Fibroblast of the conjunctiva (primary cell): ENCODE measurements around the gene FIZ1.

Experiments used
- DNase-seq: peaks from one replicate; pipeline ENCODE4 v3.0.0-alpha.2; 2010; ENCODE audit warnings: low read depth

Gene FIZ1, protein sequence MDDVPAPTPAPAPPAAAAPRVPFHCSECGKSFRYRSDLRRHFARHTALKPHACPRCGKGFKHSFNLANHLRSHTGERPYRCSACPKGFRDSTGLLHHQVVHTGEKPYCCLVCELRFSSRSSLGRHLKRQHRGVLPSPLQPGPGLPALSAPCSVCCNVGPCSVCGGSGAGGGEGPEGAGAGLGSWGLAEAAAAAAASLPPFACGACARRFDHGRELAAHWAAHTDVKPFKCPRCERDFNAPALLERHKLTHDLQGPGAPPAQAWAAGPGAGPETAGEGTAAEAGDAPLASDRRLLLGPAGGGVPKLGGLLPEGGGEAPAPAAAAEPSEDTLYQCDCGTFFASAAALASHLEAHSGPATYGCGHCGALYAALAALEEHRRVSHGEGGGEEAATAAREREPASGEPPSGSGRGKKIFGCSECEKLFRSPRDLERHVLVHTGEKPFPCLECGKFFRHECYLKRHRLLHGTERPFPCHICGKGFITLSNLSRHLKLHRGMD

GRCh38 chr19:55599468-55599841 lies at the start of gene FIZ1:
FIZ1 (minus strand) TSS chr19:55599517; CDS start chr19:55597865, 1,652 bp downstream.
- DNase-seq, result peak; percentile 98

DNA sequence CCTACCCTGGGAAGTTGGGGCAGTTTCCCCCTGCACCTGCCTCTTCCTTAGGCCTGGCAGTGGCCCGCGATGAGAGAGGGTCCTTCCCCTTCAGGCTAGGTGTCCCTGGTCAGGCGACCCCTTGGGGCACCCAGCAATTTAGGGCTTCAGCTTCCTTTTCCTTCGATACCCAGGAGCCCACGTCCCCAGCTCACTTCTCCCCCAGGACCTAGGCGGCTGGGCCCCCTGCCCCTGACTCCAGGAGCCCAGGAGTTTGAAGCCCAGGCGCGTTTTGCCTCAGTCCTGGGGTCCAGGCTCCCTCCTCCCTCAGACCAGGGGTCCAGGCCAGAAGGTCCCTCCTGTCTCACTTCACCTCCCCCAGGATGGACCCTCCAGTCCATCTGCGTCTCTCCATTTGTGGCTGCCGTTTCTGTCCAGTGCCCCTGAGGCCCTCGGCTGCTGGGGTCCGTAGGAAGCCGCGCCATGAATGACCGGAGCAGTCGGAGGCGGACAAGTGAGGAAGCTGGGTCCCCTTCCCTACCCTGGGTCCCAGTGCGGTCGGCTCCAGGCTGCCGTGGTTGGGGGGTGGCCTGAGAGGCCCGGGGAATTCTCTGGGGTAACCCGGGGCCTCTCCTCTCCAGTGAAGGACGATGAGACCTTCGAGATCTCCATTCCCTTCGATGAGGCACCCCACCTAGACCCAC lies 49.4 kb upstream of the FIZ1 start:
- DNase-seq, result no peak

DNA sequence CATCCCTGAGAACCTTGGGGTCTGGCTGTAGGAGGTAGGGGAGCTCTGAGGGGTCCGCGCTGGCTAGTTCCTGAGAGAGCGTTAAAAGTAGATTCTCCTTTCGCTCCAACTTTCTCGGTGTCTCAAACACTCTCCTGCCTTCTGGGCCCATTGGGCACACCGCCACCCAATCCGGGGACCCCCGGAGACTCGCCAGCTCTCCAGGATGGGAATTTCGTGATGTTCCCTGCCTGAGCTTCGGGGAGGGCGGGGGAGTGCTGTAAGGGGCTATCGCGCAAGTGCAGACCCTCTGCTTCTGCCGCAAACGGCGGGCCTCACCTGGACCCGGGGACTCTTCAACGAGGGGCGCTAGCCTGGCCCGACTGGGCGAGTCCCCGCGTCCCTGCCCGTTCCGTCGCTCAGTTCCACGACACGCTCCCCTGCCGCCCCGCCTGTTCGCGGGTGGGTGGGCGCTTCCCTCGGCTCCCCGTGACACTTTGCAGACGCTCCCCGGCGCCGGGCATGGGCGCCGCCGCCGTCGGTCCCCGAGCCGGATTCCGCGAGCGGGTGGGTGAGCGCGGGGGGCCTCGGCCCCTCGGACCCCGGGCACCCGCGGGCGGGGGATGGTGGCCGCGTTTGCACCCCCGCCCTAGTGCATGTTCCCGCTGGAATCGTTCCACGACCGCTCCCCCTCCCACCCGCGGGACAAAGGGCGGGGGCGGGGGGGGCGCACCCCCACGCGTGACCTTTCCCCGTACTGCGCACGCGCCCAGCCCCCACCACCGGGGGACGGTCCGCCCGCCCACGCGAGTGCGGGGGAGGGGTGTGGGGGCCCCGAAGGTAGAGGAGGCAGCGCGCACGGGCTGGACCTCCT lies 48.6 kb upstream of the FIZ1 start, which contains the start of gene CCDC106:
Gene CCDC106, plus strand, starts transcription at position 481 of the 853 bp plus-strand sequence. CDS start 835 bp downstream, outside the sequence.
- DNase-seq, result peak; percentile 27

GRCh38 chr19:55646889-55647731 lies 47.8 kb upstream of the FIZ1 start:
- no peak for DNase-seq

- DNase-seq, result no peak
Measured at GRCh38 chr19:55645512-55645881, 46.2 kb upstream of the FIZ1 start.

DNA sequence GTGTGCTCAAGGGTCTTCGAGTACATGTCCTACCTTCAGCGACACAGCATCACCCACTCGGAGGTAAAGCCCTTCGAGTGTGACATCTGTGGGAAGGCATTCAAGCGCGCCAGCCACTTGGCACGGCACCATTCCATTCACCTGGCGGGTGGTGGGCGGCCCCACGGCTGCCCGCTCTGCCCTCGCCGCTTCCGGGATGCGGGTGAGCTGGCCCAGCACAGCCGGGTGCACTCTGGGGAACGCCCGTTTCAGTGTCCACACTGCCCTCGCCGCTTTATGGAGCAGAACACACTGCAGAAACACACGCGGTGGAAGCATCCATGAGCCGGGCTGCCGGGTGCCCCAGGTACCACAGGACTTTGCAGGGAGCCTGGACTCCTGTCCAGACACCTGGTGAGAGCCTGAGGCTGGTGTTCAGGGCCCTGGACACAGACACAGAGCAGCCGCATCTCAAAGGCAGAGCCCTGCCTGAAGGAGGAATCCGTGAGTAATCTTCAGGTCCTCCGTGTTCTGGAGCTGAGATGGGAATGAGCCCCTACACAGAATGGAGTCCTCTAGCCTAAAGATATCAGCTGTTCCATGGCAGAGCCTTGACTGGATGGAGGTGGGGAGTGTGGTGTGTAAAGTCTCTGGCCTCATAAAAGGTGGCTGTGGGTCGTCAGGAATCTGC lies 45.7 kb upstream of the FIZ1 start:
- no peak for DNase-seq

DNA sequence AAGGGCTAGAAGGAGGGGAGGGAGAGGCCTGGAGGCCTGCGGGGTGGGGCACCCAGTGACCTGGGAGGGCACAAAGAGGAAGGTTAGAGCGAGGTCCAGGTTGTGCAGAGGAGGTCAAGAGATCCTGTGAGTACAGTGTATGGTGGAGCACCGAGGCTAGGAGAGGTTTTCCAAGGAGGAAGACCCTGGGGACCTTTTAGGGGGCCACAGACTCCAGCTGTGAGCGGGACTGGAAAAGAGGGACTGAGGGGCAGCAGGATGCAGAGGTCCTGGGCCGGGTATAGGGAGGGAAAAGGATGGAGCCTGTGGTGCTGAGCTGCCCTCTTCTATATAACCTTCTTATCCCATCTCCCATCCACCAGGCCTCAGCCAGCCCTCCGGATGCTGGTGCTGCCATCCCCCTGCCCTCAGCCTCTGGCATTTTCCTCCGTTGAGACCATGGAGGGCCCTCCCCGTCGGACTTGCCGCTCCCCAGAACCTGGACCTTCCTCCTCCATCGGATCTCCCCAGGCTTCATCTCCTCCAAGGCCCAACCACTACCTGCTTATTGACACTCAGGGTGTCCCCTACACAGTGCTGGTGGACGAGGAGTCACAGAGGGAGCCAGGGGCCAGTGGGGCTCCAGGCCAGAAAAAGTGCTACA lies 45.0 kb upstream of the FIZ1 start:
- DNase-seq, result no peak

DNA sequence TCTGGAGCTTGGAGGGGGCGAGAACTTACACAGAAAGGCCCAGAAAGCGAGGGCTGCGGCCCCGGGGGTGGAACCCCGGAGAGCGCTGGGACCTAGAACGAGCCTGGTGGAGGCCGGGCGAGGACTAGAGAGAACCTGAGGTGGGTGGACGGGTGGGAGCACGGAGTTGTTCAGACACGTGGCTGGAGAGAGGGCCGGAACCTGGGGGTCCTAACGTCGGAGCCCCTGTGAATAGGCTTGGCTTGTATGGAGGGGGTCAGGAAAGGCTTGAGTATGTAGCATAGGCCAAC lies 44.5 kb upstream of the FIZ1 start:
- no peak for DNase-seq

GRCh38 chr19:55643003-55643886 lies 43.9 kb upstream of the FIZ1 start, which contains the start of gene ZNF581:
ZNF581 (plus strand) TSS chr19:55643649; CDS start chr19:55644572, 923 bp downstream.
- DNase-seq, result no peak

GRCh38 chr19:55642153-55643002 lies 43.1 kb upstream of the FIZ1 start:
- DNase-seq, result no peak

DNA sequence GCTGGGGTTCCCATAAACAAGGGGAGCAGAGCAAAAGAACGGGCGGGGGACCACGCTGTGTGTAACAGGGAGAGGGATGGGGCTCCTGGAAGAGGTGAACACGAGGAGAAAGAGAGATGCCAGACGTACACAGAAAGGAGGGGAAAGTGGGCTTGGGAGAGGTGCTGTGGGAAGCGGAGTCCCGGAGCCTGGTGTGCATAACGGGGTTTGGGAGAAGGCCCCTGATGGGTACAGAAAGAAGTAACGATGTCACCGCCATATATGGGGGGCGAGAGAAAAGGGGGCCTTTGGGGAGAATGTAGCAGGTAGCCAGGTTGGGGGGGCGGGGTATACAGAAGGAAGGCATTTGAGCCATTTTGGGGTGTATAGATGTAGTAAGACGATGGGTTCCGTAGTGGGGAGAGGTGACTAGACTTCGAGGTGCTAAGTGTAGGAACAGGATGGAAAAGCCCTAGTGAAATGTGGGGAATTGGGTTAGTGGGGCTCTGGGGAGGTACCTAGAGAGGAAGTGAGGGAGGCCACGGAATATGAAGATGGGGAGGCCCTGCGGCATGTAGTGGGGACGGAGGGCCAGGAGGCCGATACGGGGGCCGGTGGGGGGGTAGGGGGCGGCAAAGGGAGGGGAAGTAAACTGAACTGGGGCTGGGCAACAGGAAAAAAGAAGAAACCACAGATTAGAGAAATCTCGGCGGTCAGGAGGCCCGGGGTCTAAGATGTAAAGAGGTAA lies 42.3 kb upstream of the FIZ1 start:
- no peak for DNase-seq

GRCh38 chr19:55640577-55641425 lies 41.5 kb upstream of the FIZ1 start, which contains the start of gene ZNF580:
ZNF580 (plus strand) TSS chr19:55641002; CDS start chr19:55642509, 1,507 bp downstream.
- DNase-seq, result peak; percentile 61

DNA sequence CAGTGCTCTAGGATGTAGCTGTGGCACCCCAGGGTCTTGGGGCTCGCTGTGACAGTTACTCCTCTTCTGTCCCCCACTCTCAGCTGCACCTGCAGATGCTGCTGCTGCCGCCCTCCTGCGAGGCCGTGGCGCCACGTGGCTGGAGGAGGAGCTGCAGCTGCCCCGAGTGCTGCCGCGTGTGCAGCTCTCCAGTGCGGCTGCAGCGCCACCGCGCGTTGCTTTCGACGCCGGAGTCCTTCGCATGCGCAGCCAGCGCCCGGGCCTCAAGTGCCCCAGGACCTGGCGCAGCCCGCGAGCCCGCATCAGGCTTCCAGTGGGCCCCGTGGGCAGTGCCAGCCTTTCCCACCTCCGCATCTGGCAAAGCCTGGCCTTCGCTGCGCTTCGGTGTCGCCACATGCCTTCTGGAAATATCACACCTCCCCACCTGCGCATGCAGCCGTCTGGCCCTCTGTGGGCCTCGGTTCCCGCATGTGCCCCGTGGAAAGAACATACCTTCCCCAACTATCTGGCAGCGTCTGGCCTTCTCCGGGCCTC lies 40.8 kb upstream of the FIZ1 start:
- no peak for DNase-seq

DNA sequence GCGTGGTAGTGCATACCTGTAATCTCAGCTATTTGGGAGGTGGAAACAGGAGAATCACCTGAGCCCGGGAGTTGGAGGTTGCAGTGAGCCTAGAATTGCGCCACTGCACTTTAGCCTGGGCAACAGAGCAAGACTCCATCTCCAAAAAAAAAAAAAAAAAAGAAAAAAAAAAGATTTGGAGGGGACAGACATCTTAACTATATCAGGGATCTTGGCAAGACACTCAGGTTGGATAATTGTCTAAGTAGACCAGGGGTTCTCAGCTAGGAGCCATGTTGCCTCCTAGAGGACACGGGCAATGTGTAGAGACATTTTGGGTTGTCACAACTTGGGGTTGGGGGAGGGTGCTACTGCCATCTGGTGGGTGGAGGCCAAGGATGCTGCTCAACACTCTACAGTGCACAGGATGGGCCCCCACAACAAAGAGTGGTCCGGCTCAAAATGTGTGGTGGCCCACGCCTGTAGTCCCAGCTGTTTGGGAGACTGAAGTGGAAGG lies 39.6 kb upstream of the FIZ1 start:
- DNase-seq, result no peak

GRCh38 chr19:55637534-55637933 lies 38.2 kb upstream of the FIZ1 start:
- DNase-seq, result no peak

GRCh38 chr19:55636723-55637122 lies 37.4 kb upstream of the FIZ1 start:
- no peak for DNase-seq
